ENCODE measurements around the gene CFLAR.
"Not testable (repeated sequence)": the region's sequence is repeated elsewhere in the genome, so short reads cannot be mapped to it uniquely, and the experiment has no call there.

CFLAR gene

DNA sequence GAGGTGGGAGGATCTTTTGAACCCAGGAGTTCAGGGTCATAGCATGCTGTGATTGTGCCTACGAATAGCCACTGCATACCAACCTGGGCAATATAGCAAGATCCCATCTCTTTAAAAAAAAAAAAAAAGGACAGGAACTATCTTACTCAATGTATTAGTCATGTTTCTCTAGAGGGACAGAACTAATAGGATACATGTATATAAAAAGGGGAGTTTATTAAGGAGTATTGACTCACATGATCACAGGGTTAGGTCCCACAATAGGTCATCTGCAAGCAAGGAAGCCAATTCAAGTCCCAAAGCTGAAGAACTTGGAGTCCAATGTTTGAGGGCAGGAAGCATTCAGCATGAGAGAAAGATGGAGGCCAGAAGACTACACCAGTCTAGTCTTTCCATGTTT, 48.2 kb downstream of the CFLAR start:
- Histone ChIP-seq H3K4me3 (ENCODE audit: low read depth, low read length) (no peak overlapping the region), H3K4me1 (ENCODE audit: control insufficient read depth, insufficient read depth, low read length) (no peaks in the 10 kb centered on the region), H3K36me3 (ENCODE audit: control insufficient read depth in 2 of 2, insufficient read depth in 1 of 2, low read length in 2 of 2) (peaks cover 8 to 46% of the 10 kb centered on the region in 2 experiments; a peak in 2 of 3 replicates), H3K9me3 (ENCODE audit: control insufficient read depth, insufficient read depth, low read depth, low read length) (no peaks in the 10 kb centered on the region), H3K27ac (ENCODE audit: extremely low read depth, low read depth, low read length) (no peak overlapping the region)
- CTCF ChIA-PET: interaction anchor here (0.6 to 0.7 kb wide), 2 partner anchors 70 to 258 kb away, joined by 4 to 5 read pairs; no protein-coding TSS in a partner anchor
- no peak for TF ChIP-seq MYNN (tag by site-specific recombination; IDR thresholded peaks at IDR 0.05; ENCODE audit: borderline replicate concordance)
- TF ChIP-seq, protein P1, sequence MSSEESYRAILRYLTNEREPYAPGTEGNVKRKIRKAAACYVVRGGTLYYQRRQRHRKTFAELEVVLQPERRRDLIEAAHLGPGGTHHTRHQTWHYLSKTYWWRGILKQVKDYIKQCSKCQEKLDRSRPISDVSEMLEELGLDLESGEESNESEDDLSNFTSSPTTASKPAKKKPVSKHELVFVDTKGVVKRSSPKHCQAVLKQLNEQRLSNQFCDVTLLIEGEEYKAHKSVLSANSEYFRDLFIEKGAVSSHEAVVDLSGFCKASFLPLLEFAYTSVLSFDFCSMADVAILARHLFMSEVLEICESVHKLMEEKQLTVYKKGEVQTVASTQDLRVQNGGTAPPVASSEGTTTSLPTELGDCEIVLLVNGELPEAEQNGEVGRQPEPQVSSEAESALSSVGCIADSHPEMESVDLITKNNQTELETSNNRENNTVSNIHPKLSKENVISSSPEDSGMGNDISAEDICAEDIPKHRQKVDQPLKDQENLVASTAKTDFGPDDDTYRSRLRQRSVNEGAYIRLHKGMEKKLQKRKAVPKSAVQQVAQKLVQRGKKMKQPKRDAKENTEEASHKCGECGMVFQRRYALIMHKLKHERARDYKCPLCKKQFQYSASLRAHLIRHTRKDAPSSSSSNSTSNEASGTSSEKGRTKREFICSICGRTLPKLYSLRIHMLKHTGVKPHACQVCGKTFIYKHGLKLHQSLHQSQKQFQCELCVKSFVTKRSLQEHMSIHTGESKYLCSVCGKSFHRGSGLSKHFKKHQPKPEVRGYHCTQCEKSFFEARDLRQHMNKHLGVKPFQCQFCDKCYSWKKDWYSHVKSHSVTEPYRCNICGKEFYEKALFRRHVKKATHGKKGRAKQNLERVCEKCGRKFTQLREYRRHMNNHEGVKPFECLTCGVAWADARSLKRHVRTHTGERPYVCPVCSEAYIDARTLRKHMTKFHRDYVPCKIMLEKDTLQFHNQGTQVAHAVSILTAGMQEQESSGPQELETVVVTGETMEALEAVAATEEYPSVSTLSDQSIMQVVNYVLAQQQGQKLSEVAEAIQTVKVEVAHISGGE (tag by site-specific recombination; conservative IDR thresholded peaks at IDR 0.05; ENCODE audit: low read depth): no peak
- TF ChIP-seq ZNF768 (tag by site-specific recombination; IDR thresholded peaks at IDR 0.05): no peak
- no peak for TF ChIP-seq ZBTB48 (tag by site-specific recombination; IDR thresholded peaks at IDR 0.05)
- POLR2A ChIA-PET: no interaction called here

DNA sequence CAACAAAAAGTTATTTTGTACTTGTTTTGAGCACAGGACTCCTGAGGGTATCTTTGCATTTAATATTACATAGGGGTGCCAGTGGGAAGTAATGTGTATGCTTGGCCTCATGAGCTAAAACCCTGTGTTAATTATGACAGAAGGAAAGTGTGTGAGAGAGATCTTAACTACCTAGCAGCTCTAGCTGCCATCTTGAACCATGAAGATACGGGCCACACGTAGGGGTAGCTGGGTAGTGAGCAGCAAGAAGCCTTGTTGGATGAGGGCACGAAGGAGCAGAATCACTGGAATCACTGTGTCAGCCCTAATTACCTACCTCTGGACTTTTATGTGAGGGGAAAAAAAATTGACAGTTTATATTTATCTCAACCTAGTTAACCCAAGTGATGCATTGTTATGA, 51.6 kb downstream of the CFLAR start:
- ChIA-PET POLR2A (no interaction called here), CTCF (interaction anchor here (0.6 to 1.5 kb wide), 2 partner anchors 9 to 462 kb away, joined by 3 to 4 read pairs; no protein-coding TSS in a partner anchor)
- H3K9me3 ChIP-seq (ENCODE audit: control insufficient read depth, insufficient read depth, low read depth, low read length): no peaks in the 10 kb centered on the region
- no peaks in the 10 kb centered on the region for H3K4me1 ChIP-seq (ENCODE audit: control insufficient read depth, insufficient read depth, low read length)
- H3K27ac ChIP-seq (ENCODE audit: extremely low read depth, low read depth, low read length): no peak overlapping the region
- TF ChIP-seq ZNF214 (tag by site-specific recombination; IDR thresholded peaks at IDR 0.05; ENCODE audit: borderline replicate concordance) (no peak), ZNF701 (tag by site-specific recombination; IDR thresholded peaks at IDR 0.05) (no peak), ZNF768 (tag by site-specific recombination; IDR thresholded peaks at IDR 0.05) (no peak), ZSCAN16 (tag by site-specific recombination; IDR thresholded peaks at IDR 0.05) (no peak), ZNF169 (tag by site-specific recombination; IDR thresholded peaks at IDR 0.05) (no peak), ZSCAN18 (tag by site-specific recombination; IDR thresholded peaks at IDR 0.05) (no peak), ZNF324 (tag by site-specific recombination; IDR thresholded peaks at IDR 0.05) (no peak), ZNF26 (tag by site-specific recombination; IDR thresholded peaks at IDR 0.05) (no peak), GLI2 (tag by site-specific recombination; IDR thresholded peaks at IDR 0.05; ENCODE audit: borderline replicate concordance, low read depth) (no peak)
- TF ChIP-seq, protein P2, sequence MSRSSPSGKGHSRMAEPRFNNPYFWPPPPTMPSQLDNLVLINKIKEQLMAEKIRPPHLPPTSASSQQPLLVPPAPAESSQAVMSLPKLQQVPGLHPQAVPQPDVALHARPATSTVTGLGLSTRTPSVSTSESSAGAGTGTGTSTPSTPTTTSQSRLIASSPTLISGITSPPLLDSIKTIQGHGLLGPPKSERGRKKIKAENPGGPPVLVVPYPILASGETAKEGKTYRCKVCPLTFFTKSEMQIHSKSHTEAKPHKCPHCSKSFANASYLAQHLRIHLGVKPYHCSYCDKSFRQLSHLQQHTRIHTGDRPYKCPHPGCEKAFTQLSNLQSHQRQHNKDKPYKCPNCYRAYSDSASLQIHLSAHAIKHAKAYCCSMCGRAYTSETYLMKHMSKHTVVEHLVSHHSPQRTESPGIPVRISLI (tag by site-specific recombination; IDR thresholded peaks at IDR 0.05): no peak
- TF ChIP-seq, protein P3, sequence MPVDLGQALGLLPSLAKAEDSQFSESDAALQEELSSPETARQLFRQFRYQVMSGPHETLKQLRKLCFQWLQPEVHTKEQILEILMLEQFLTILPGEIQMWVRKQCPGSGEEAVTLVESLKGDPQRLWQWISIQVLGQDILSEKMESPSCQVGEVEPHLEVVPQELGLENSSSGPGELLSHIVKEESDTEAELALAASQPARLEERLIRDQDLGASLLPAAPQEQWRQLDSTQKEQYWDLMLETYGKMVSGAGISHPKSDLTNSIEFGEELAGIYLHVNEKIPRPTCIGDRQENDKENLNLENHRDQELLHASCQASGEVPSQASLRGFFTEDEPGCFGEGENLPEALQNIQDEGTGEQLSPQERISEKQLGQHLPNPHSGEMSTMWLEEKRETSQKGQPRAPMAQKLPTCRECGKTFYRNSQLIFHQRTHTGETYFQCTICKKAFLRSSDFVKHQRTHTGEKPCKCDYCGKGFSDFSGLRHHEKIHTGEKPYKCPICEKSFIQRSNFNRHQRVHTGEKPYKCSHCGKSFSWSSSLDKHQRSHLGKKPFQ (tag by site-specific recombination; IDR thresholded peaks at IDR 0.05): no peak
- H3K4me3 ChIP-seq (ENCODE audit: low read depth, low read length): no peak overlapping the region
- peaks cover 8 to 27% of the 10 kb centered on the region in 2 experiments; a peak in 2 of 3 replicates for H3K36me3 ChIP-seq (ENCODE audit: control insufficient read depth in 2 of 2, insufficient read depth in 1 of 2, low read length in 2 of 2)

DNA sequence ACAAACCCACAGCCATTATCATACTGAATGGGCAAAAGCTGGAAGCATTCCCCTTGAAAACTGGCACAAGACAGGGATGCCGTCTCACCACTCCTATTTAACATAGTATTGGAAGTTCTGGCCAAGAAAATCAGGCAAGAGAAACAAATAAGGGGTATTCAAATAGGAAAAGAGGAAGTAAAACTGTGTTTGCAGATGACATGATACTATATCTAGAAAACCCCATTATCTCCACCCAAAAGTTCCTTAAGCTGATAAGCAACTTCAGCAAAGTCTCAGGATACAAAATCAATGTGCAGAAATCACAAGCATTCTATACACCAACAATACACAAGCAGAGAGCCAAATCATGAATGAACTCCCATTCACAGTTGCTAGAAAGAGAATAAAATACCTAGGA, 52.5 kb downstream of the CFLAR start:
- H3K9me3 ChIP-seq (ENCODE audit: control insufficient read depth, insufficient read depth, low read depth, low read length); H3K4me1 ChIP-seq (ENCODE audit: control insufficient read depth, insufficient read depth, low read length); POLR2A ChIA-PET; H3K27ac ChIP-seq (ENCODE audit: extremely low read depth, low read depth, low read length); H3K4me3 ChIP-seq (ENCODE audit: low read depth, low read length): not testable (repeated sequence)
- peaks cover 7 to 18% of the 10 kb centered on the region in 2 experiments; a peak in 2 of 3 replicates for H3K36me3 ChIP-seq (ENCODE audit: control insufficient read depth in 2 of 2, insufficient read depth in 1 of 2, low read length in 2 of 2)
- CTCF ChIA-PET: interaction anchor here (0.6 to 1.7 kb wide), 2 partner anchors 9 to 215 kb away, joined by 3 to 6 read pairs; no protein-coding TSS in a partner anchor

All from HEK293 (cell line).